ENCODE data around the gene NUCB1. TPM values are rescaled to one million over a fixed set of nuclear protein-coding genes. Genes with fewer than 3 reads are reported as not detected.

NUCB1 gene
- total RNA-seq, 1 experiment from 2014 or later = 102 TPM

GRCh38 chr19:48872182-48872883 is 27.8 kb upstream of the NUCB1 start, which contains the start of gene PPP1R15A:
PPP1R15A (plus strand) TSS chr19:48872421; CDS start chr19:48873234, 813 bp downstream.
- BruUV-seq (replicated peaks) = TSS peak; percentile 81
- Histone ChIP-seq H3K9me3 (ENCODE audit: control insufficient read depth, insufficient read depth, low read depth, low read length) (no peaks in the 10 kb centered on the region), H3K27ac (ENCODE audit: low read length) (peak within 1 kb of the TSS; percentile 93), H3K4me3 (ENCODE audit: low read depth in 2 of 2, low read length in 2 of 2) (peak within 1 kb of the TSS; percentile 84 to 99), H3K36me3 (ENCODE audit: control insufficient read depth, insufficient read depth, low read length) (peaks cover 10% of the 10 kb centered on the region; the same call in 1 of the 2 replicates), H3K27me3 (ENCODE audit: control insufficient read depth, insufficient read depth, low read length) (no peaks in the 10 kb centered on the region), H3K4me1 (ENCODE audit: control insufficient read depth, insufficient read depth, low read length) (peaks cover 16% of the 10 kb centered on the region)
- ChIA-PET CTCF (no interaction called here), POLR2A (interaction anchor here (0.6 kb wide), 2 partner anchors 30 to 32 kb away, joined by 3 to 8 read pairs; no protein-coding TSS in a partner anchor)
- ATAC-seq = peak; percentile 79
- peak; percentile 93 for DNase-seq (ENCODE audit: low read depth, low spot score)
- intact Hi-C loops (cut with micrococcal nuclease; ENCODE audit: unreplicated experiment) (no loop called here), in situ Hi-C loops (cut with HindIII; ENCODE audit: low pct_unique_long_range_greater_than_20kb, low sequenced_read_pairs) (no loop called here)
- TF ChIP-seq CTCF (IDR thresholded peaks at IDR 0.05) = no peak
- TF ChIP-seq SIN3A (IDR thresholded peaks at IDR 0.05; ENCODE audit: borderline replicate concordance, insufficient read depth, low read depth, low read length) = peak; percentile 62; the same call in 1 of the 2 replicates
- peak; percentile 98 for TF ChIP-seq POLR2AphosphoS5 (IDR thresholded peaks at IDR 0.05; ENCODE audit: low read depth, low read length)
- TF ChIP-seq, protein P1, sequence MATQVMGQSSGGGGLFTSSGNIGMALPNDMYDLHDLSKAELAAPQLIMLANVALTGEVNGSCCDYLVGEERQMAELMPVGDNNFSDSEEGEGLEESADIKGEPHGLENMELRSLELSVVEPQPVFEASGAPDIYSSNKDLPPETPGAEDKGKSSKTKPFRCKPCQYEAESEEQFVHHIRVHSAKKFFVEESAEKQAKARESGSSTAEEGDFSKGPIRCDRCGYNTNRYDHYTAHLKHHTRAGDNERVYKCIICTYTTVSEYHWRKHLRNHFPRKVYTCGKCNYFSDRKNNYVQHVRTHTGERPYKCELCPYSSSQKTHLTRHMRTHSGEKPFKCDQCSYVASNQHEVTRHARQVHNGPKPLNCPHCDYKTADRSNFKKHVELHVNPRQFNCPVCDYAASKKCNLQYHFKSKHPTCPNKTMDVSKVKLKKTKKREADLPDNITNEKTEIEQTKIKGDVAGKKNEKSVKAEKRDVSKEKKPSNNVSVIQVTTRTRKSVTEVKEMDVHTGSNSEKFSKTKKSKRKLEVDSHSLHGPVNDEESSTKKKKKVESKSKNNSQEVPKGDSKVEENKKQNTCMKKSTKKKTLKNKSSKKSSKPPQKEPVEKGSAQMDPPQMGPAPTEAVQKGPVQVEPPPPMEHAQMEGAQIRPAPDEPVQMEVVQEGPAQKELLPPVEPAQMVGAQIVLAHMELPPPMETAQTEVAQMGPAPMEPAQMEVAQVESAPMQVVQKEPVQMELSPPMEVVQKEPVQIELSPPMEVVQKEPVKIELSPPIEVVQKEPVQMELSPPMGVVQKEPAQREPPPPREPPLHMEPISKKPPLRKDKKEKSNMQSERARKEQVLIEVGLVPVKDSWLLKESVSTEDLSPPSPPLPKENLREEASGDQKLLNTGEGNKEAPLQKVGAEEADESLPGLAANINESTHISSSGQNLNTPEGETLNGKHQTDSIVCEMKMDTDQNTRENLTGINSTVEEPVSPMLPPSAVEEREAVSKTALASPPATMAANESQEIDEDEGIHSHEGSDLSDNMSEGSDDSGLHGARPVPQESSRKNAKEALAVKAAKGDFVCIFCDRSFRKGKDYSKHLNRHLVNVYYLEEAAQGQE (IDR thresholded peaks at IDR 0.05; ENCODE audit: insufficient read depth in 1 of 2, low read depth in 2 of 2, low read length in 1 of 2) = no peak
- TF ChIP-seq TCF7L2 (IDR thresholded peaks at IDR 0.05; ENCODE audit: low read depth, low read length) = no peak

- no peaks in the 10 kb centered on the region for H3K9me3 ChIP-seq (ENCODE audit: control insufficient read depth, insufficient read depth, low read depth, low read length)
- peaks cover 18% of the 10 kb centered on the region for H3K4me1 ChIP-seq (ENCODE audit: control insufficient read depth, insufficient read depth, low read length)
- ChIA-PET POLR2A (no interaction called here), CTCF (no interaction called here)
- H3K36me3 ChIP-seq (ENCODE audit: control insufficient read depth, insufficient read depth, low read length) = peaks cover 10% of the 10 kb centered on the region; the same call in 1 of the 2 replicates
- no TSS peak for BruUV-seq (replicated peaks)
- no peak for DNase-seq (ENCODE audit: low read depth, low spot score)
- peak overlapping the region; percentile 84 to 99 for H3K4me3 ChIP-seq (ENCODE audit: low read depth in 2 of 2, low read length in 2 of 2)
- H3K27ac ChIP-seq (ENCODE audit: low read length) = peak overlapping the region; percentile 93
- TF ChIP-seq CTCF (IDR thresholded peaks at IDR 0.05) (no peak), SIN3A (IDR thresholded peaks at IDR 0.05; ENCODE audit: borderline replicate concordance, insufficient read depth, low read depth, low read length) (peak; percentile 65; the same call in 1 of the 2 replicates), TCF7L2 (IDR thresholded peaks at IDR 0.05; ENCODE audit: low read depth, low read length) (no peak), POLR2AphosphoS5 (IDR thresholded peaks at IDR 0.05; ENCODE audit: low read depth, low read length) (no peak)
- in situ Hi-C loops (cut with HindIII; ENCODE audit: low pct_unique_long_range_greater_than_20kb, low sequenced_read_pairs) (no loop called here), intact Hi-C loops (cut with micrococcal nuclease; ENCODE audit: unreplicated experiment) (no loop called here)
- peak; percentile 67 for ATAC-seq
- no peaks in the 10 kb centered on the region for H3K27me3 ChIP-seq (ENCODE audit: control insufficient read depth, insufficient read depth, low read length)
Measured at GRCh38 chr19:48872884-48873475, 27.1 kb upstream of the NUCB1 start.

Data from Panc1 (cell line).